Middle frontal gyrus (tissue), 1 donor: Measurements from ENCODE around the gene GLYAT.
"Not testable (repeated sequence)": the region's sequence is repeated elsewhere in the genome, so short reads cannot be mapped to it uniquely, and the experiment has no call there.

Source experiments
- DNase-seq: peaks from one replicate; pipeline ENCODE4 v3.0.0-alpha.2; 2015; ENCODE audit warnings: low spot score; ENCODE audit errors: extremely low spot score

The GLYAT gene

DNA sequence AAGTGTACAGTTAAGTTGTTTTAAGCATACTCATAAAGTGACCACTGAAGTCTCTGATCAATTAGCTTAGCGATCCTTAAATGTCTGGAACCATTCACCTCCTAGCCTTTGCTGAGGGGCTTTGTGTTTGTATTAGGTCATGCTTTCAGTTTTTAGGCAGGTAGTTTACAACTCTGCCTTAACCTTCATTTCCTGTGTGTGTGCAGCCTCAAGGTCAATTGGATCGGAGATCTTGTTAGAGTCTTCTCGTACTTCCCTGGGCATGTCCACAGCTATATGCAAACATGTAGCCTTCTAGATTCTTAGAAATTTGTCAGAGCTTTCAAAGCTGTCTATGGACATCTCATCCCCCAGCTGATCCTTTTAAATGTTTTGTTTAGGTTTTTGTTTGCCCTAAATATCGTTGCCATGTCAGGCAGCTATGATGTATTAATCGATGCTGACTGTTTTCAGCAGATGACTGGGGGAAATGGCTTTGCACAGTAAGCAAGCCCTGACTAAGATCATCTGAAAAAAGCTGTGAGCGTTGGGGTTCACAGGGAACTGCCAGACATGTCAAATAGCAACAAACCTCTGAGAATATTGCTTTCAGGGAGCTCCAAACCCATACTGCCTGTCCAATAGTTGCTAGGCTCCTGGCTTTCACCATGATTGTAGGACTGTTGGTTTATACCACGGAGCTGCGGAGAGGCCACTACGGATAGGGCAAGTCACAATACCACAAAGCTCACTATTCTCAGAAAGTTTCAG, 45.6 kb downstream of the GLYAT start:
- no peak for DNase-seq

DNA sequence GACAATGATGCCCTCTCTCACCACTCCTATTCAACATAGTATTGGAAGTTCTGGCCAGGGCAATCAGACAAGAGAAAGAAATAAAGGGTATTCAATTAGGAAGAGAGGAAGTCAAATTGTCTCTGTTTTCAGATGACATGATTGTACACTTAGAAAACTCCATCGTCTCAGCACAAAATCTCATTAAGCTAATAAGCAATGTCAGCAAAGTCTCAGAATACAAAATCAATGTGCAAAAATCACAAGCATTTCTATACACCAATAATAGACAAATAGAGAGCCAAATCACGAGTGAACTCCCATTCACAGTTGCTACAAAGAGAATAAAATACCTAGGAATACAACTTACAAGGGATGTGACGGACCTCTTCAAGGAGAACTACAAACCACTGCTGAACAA, 49.1 kb downstream of the GLYAT start:
- DNase-seq = not testable (repeated sequence)

DNA sequence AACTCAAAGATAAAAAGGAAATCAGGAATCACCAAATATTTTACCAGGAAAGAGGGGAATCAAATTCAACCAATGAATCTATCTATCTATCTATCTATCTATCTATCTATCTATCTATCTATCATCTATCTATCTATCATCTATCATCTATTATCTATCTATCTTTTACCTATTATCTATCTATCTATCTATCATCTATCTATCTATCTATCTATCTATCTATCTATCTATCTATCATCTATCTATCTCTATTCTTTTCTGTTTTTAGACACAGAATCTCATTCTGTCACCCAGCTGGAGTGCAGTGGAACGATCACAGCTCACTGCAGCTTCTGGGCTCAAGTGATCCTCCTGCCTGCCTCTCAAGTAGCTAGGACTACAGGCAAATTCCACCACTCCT, 54.2 kb downstream of the GLYAT start:
- not testable (repeated sequence) for DNase-seq

DNA sequence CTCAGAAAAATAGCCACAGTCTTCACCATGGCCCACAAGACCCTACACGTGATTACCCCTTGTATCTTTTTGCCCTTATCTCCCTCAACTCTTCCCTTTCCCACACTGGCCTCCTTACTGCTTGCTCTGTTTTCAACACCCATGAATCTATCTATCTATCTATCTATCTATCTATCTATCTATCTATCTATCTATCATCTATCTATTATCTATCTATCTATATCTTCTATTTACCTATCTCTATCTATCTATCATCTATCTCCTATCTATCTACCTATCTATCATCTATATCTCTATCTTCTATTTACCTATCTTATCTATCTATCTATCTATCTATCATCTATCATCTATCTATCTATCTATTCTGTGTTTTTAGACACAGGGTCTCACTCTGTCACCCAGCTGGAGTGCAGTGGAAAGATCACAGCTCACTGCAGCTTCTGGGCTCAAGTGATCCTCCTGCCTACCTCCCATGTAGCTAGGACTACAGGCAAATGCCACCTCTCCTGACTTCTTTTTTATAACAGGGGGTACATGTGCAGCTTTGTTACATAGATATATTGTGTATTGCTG, 55.1 kb downstream of the GLYAT start:
- DNase-seq = no peak

DNA sequence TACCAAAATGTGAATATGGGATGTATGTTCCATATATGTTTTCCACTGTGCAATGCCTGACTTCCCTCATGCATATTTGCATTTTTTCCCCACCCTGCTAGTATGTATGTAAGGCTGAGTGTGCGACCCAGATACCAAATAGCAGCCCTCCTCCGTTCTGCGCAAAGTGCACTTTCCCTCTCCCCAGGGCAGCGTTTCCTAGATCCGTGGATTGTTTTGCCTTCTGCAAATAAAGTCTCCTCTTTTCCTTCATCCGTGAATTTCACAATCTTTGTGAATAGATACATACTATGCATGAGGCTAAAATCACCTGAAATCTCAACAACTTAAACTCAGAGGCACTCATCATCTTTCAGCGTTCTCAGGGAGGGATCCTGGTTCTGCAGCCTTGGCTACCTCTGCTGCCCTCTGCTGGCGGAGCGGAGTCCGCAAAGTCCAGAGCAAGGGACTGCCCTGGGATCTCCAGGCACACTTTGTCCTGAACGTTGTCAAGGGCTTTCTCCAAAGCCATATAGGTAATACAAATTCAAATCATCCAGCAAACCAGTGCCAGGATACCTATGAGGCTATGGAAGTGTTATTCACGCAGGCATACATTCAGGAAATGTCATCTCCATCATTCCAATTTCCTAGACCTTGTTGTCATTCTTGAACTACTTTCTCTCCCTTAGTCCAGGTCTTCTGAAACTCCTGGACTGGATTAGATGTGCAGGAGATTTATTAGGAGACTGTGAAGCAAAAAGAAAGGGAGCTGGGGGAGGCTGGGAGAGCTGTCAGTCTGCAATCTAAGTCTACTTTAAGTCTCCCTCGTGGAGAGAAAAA, 56.2 kb downstream of the GLYAT start:
- peak; percentile 56 for DNase-seq

DNA sequence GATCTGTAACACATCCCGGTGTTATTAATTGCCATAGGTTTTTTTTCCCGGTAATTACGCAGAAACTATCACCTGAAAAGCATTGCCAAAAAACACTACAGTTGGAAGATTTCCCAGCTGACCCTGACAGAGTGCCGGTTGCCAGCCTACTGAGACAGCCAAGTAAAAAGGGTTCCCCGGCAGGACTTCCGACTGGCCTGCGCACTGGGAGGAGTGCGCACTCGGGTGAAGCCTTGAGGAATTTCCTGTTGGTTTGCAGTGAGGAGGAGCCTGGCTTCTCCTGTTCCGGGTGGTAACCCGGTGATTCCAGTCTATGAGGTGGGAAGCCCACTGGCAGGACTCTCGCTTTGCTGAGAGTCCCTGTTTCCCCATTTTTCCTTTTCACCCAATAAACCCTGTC, 57.1 kb downstream of the GLYAT start:
- no peak for DNase-seq

DNA sequence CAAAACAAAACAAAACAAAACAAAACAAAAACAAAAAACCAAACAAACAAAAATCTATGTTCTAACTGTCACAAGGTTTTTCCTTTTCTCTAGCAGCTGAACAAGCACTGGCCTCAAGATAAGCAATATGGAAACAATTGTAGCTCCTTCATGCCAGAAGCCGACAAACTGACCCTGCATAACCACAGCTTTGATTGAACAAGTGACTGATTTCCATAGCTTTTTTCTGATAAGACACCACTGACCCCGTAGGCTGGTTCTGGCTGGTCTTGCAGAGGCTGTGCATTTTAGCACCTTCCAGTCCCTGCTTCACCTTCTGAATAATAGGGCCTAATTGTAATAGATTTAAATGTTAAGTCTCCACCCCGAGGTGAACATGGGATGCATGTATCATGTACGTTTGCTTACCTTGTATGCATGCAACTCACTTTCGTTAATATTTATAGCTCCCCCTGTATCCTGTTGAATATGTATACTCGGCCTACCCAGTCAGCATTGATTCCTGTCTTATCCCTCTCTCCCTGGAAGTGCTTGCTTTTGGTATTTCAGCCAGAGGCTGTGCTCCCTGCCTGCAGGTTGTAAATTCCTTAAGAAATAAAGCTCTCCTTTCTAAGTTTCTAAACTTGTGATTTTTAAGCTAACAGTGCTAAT, 59.6 kb downstream of the GLYAT start:
- no peak for DNase-seq

DNA sequence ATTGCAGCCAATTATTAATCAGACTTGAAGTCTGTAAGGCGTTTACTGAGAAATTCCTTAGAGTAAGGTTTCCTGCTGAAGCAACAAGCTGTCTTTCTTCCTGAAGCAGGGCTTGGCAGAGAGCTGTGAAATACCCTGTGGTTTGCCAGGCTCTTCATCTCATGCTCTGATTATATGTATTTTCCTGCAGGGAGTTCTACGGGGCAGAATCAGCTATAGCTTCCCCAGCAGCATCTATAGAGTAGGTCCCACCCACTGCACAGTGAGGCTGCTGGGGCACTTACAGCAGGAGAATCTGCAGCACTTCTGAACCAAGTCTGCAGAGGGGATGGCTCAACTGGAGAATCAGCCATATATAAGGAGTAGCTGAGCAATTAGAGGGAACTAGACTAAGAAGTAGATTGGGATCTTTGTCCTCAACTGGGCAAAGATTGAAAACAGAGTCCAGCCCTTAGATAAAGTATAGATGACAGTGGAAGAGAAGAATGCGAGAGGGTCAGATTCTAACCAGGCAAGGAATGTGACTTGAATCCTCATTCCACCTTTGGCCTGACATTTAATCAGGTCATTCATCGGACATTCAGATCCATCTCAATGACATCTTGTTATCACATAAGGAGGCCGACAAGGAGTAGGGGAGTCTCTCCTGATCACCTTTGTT, 71.7 kb downstream of the GLYAT start:
- no peak for DNase-seq

DNA sequence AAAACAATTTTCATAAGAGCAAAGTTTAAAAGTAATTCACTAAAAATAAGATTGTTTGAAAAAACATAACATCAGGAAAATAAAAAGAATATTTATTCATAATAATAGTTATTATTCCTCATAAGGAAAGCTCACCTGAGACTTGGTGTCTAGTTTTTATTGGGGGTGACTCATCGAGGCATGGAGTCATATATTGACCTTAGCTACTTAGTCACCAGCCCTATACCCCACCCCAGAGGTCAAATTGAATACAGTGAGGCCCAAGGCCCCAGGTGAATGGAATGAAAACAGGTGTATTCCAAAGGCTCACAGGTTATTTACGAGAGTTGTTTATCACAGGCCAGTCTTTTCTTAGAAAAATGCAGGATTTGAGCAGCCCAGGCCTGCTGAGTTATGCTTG, 72.3 kb downstream of the GLYAT start:
- DNase-seq = no peak
